Measurements from ENCODE around the gene ASH1L. TPM values are rescaled to one million over a fixed set of nuclear protein-coding genes. Genes with fewer than 3 reads are reported as not detected.

ASH1L gene
- total and polyA plus RNA-seq, 9 of the 15 experiments (the other 6 are each of a cell fraction or from before 2014, with no cell fraction given), result 2.0 to 23.3 (median 14.6) TPM

DNA sequence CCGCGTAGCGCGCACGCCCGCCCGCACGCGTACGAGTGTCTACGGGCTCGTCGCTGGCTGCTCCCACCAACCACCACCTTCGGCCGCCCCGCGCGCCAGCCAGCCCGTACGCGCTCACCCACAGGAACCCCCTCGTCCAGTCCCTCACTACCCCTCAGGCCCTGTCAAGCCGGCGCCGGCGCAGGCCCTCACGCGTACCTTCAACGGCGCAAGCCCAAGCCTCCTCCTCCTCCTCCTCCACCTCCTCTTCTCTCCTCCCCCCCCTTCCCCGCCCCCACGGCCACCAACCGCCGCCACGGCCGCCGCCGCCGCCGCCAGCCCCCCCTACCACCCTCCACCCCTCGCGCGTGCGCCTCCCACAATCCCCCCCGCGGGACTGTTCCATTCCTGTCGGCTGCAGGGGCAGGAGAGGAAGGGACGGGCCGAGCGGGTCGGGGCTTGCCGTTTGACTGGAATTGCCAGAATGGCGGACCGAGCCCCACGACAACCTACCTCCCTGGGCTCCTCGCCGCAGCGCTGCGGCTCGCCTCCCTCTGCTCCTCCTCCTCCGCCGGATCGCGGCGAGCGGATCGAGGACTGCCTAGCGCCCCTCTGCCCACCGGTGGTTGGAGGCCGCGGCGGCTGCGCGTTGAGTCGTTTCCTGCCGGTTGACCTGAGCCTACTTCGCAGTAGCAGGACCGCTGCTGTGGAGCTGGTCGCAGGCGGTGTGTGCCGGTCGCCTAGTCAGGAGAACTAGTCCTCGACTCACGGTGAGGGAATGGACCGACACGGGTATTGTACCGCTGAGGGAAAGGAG is at the start of gene ASH1L (continued):
- TF ChIP-seq BCLAF1 (IDR thresholded peaks at IDR 0.05; ENCODE audit: borderline replicate concordance in 1 of 2, control insufficient read depth in 1 of 2, low read depth in 2 of 2, low read length in 1 of 2) (peak in 1 of 2 experiments; percentile 97; a peak in 2 of 4 replicates), RFX1 (IDR thresholded peaks at IDR 0.05) (no peak), NUFIP1 (IDR thresholded peaks at IDR 0.05; ENCODE audit: partially characterized antibody) (peak; percentile 91), FOXA1 (IDR thresholded peaks at IDR 0.05; ENCODE audit: borderline replicate concordance) (no peak), PRDM10 (IDR thresholded peaks at IDR 0.05; ENCODE audit: partially characterized antibody) (peak; percentile 100), MCM7 (IDR thresholded peaks at IDR 0.05) (no peak), NFE2L1 (tag; IDR thresholded peaks at IDR 0.05; ENCODE audit: borderline replicate concordance, low read depth) (no peak), ZNF644 (tag; IDR thresholded peaks at IDR 0.05; ENCODE audit: low read depth) (no peak), ZSCAN29 (IDR thresholded peaks at IDR 0.05) (no peak), MTA1 (IDR thresholded peaks at IDR 0.05; ENCODE audit: borderline replicate concordance) (no peak), RHOXF2B (CRISPR knock-in tag; conservative IDR thresholded peaks at IDR 0.05) (no peak), ZNF699 (CRISPR knock-in tag; IDR thresholded peaks at IDR 0.05; ENCODE audit: insufficient replicate concordance) (no peak), MEF2A (IDR thresholded peaks at IDR 0.05; ENCODE audit: control insufficient read depth, low read depth, low read length) (no peak), CBFA2T2 (conservative IDR thresholded peaks at IDR 0.05) (no peak), ZNF324 (CRISPR knock-in tag; IDR thresholded peaks at IDR 0.05) (no peak), NBN (IDR thresholded peaks at IDR 0.05; ENCODE audit: low read depth) (peak; percentile 70; the same call in 1 of the 2 replicates), U2AF2 (optimal IDR thresholded peaks at IDR 0.05; ENCODE audit: low read depth, low read length) (no peak)
- TF ChIP-seq, protein P1, sequence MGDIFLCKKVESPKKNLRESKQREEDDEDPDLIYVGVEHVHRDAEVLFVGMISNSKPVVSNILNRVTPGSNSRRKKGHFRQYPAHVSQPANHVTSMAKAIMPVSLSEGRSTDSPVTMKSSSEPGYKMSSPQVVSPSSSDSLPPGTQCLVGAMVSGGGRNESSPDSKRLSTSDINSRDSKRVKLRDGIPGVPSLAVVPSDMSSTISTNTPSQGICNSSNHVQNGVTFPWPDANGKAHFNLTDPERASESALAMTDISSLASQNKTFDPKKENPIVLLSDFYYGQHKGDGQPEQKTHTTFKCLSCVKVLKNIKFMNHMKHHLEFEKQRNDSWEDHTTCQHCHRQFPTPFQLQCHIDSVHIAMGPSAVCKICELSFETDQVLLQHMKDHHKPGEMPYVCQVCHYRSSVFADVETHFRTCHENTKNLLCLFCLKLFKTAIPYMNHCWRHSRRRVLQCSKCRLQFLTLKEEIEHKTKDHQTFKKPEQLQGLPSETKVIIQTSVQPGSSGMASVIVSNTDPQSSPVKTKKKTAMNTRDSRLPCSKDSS (IDR thresholded peaks at IDR 0.05; ENCODE audit: low read depth, partially characterized antibody), result no peak
- TF ChIP-seq, protein P2, sequence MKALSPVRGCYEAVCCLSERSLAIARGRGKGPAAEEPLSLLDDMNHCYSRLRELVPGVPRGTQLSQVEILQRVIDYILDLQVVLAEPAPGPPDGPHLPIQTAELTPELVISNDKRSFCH (CRISPR knock-in tag; IDR thresholded peaks at IDR 0.05), result no peak
- TF ChIP-seq, protein P2 (tag; IDR thresholded peaks at IDR 0.05), result 0 out of 2 replicates have a peak, but pooled peaks have one; percentile 41
